GM20000 (cell line): Measurements from ENCODE around the gene MAP6.

ENCODE experiments used
- DNase-seq: peaks from one replicate; pipeline ENCODE4 v3.0.0; 2012; ENCODE audit warnings: low spot score
- CTCF ChIP-seq: IDR thresholded peaks from 2 replicates; pipeline ENCODE4 v1.5.1; 2012; ENCODE audit warnings: mild to moderate bottlenecking, control low read depth; ENCODE audit errors: extremely low read depth, missing control alignments

MAP6 gene

GRCh38 chr11:75678620-75679259 is 9.9 kb upstream of the MAP6 start:
- DNase-seq, result no peak
- no peak for TF ChIP-seq CTCF

DNA sequence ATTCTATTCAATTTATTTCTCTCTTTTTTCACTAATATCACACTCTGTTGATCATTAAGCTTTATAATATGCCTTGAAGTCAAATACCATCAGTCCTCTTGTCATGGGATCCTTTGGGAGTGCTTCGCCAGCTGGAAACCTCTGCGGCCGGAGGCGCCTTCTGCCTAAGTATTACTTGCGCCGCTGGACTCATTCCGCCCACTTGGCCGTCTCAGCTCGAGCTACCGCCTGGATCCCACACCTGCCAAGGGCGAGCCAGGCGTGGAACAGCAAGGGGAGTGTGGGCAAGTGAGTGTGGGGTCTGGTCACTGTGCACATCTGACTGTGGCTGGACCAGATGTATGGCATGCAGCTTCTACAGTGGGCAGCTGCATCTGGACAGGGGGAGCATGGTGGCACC is 9.1 kb upstream of the MAP6 start:
- no peak for TF ChIP-seq CTCF
- DNase-seq, result no peak

DNA sequence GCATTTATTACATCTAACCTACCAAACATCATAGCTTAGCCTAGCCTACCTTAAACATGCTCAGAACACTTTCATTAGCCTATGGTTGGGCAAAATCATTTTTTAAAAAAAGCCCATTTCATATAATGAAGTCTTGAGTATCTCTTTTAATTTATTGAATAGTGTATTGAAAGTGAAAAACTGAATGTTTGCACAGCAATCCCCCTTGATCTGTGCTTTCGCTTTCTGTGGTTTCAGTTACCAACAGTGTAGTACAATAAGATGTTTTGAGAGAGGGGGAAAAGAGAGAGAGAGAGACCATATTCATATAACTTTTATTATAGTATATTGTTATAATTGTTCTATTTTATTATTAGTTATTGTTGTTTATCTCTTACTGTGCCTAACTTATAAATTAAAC is 8.4 kb upstream of the MAP6 start:
- TF ChIP-seq CTCF, result no peak
- DNase-seq, result peak; percentile 45

GRCh38 chr11:75673977-75674582 is 5.2 kb upstream of the MAP6 start:
- TF ChIP-seq CTCF, result no peak
- DNase-seq, result no peak

DNA sequence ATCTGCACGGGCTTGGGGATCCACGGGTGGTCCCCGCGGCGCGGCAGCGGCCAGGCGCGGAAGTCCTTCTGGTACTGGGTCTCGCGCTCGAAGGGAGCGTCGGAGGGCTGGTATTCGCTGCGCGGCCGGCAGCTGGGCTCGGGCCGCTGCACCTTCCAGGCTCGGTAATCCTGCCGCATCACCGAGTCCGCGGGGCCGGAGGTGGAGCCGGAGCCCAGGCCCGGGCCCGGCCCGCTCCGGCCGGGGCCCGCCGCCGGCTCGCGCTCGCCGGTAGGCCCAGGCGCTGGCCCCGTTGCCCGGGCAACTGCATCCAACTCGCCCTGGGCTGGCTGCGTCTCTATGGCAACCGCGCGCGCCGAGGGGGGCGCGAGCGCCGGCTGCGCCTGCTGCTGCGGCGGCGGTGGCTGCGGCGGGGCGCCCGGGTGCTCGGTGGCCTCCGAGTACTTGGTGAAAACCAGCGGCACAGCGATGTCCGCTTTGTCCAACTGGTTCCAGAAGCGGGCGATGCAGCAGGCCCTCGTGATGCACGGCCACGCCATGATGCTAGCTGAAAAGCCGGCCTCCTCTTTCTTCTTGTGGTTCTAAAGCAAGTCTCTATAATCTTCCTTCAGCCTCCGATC is 897 bp downstream of the MAP6 start:
- TF ChIP-seq CTCF, result no peak
- DNase-seq, result peak; percentile 77

DNA sequence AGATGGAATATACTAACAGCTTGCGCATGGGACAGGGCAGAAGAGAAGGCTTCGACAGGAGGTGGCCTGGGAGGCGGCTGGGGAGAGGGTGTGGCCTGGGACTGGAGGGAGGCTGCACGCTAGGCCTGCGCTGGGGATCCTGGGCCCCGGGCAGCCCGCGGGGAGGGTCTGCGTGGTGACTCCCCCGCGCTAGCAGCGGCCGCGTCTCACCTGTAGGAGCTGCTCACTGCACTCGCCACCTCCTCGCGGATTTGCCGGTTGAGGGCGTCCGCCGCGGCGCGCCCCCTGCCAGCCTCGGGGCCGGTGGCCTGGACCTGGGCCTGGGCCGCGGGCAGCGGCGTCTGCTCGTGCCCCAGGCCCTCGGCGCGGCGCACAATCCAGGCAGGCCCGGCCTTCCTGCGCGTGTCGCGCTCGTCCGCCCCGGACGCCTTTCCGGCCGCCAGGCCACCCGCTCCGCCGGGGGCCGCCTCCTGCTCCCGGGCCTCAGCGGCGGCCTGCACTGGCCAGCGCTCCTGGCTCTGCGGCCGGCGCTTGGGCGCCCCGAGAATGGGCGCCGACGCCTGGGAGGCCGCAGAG is 1.5 kb downstream of the MAP6 start:
- no peak for TF ChIP-seq CTCF
- peak; percentile 74 for DNase-seq

DNA sequence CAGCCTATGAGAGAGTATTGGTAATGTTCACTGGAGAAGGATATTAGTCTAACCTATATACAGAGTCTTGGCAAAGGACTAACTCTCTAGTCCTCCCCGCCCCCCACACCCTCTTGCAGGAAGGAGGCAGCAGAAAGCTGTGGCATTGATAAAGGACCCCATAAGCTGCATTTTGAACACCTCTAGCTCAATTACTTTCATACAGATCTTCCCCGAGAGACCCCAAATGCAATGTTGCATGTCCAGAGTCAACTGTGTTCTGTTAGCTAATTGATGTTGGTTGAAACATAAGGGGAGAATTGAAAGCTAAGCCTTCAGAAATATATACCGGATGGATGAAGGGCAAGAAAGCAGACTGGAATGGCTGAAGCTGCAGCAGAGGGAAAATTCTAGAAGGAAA is 2.8 kb downstream of the MAP6 start:
- TF ChIP-seq CTCF, result no peak
- no peak for DNase-seq
